Stimulated activated CD4-positive, alpha-beta T cell treated with anti-CD3 and anti-CD28 coated beads, Interleukin-1b, Interleukin-23, amount 100 ng/mL, for 1 hour (primary cell): ENCODE data around the gene TMEM135.
"Not testable (repeated sequence)": the region's sequence is repeated elsewhere in the genome, so short reads cannot be mapped to it uniquely, and the experiment has no call there.

Experiments
- DNase-seq, 2 donors: peaks; one replicate each; pipeline ENCODE4 v3.0.0-alpha.2; 2020; ENCODE audit warnings: low read depth in 2 of 2

TMEM135 gene

DNA sequence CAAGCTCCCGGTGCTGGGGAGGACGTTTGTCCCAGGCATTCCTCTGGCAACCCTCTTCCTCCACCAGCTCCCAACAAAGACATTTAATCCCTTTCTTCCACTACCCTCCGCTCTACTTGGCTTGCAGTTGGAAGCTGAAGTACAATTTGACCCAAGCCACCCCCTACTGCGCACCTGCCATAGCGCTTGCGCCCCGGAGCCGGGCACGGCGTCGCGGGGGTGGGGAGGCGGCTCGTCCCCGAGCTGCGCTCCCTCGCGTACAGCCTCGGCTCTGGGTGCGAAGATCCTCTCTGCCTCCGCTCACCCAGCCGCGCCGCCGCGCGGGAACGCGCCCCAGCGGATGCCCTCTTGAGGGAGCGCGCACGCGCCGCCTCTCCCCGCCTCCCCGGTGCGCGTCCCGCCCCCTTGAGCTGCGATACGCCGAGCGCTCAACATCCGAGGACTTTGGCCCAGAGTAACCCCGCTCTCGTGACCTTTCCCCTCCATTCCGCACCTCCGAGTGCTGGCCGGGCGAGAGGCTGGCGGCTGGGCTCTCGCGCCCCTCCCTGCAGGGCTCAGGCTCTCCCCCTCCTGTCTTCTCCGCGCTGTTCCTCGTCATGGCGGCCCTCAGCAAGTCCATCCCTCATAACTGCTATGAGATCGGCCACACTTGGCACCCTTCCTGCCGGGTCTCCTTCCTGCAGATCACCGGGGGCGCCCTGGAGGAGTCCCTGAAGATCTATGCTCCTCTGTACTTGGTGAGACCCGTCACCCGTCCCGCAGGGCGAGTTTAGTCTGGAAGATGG is at the start of gene TMEM135:
TSS of gene TMEM135 (plus strand) at position 485 of the 785 bp plus-strand sequence. CDS start at position 597, 112 bp downstream.
- peak; percentile 73 to 78 for DNase-seq

DNA sequence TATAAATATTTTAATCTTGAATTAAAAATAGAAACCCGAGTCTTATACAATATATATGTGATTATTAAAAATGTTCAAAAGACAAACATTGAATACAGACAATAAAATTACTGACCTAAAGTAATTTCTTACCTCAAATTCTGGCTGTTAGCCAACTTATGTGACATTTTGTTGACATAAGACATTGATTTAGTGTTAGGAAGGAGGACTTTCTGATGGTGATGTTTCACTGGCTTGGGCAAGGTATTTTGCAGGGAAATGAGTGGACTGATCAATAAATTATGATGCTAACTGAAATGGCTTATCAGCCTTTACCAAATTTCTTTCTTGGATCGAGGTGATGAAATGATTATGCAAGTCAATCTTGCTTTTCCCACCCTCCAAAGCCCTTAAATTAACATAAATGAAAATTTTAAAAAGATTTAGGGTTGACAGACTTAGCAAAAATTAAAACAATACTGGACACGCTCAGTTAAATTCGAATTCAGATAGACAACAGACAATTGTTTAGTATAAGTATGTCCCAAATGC is 49.3 kb upstream of the TMEM135 start:
- DNase-seq, result no peak

DNA sequence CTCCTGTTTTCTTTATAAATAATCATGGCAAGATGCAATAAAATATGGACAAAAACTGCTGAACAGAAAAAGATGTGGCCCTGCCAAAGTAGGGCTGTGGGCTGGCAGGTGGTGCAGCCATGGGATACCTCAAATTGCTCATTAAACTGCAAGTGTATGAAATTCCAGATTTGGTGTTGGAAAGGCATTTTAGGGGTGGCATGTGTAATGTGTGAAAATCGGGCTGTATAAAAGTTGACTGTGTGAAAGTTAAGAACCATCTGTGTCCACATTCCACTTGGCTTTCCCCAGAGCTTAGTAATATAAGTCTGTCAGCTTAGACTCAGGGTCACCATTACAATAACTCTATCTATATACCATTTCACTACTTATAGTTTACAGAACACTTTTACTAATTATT is 47.7 kb upstream of the TMEM135 start:
- no peak for DNase-seq

DNA sequence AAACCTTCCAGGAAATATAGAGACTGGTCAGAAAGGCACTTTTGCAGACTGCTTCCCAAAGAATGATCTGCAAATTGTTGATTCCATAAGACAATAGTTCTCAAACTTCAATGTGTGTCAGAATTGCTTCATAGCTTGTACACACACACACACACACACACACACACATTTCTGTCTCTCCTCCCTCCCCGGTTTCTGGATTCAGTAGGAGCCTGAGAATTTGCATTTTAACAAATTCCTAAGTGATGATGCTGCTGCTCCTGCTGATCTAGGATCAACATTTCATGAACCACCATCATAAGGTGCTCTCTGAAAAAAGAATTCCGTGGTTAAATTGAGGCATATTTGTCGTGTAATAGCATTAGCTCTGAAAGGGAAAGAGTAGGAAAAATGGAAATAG is 47.2 kb upstream of the TMEM135 start:
- no peak for DNase-seq

DNA sequence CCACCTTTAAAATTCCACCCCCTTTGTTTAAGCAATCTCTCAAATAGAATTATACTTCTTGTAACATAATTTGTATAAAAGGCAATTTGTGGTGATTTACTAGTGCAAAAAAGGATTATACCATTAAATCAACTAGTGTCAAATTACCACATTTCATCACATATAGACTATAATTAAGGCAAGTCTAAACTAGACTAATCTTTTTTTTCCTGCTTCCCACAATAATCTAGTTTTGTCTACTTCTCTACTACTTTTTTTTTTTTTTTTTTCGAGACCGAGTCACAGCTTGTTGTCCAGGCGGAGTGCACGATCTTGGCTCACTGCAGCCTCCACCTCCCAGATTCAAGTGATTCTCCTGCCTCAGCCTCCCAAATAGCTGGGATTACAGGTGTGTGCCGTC is 46.4 kb upstream of the TMEM135 start:
- DNase-seq, result no peak

DNA sequence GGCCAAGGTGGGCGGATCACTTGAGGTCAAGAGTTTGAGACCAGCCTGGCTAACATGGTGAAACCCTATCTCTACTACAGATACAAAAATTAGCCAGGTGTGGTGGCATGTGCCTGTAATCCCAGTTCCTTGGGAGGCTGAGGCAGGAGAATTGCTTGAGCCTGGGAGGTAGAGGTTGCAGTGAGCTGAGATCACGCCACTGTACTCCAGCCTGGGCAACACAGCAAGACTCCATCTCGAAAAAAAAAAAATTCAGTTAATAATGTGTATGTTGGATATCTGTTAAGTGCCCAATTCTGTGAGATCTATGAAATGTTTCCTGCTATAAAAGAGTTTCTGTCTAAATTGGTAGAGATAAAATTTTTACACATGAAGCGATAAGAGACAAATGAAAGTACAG is 45.4 kb upstream of the TMEM135 start:
- DNase-seq, result not testable (repeated sequence)

DNA sequence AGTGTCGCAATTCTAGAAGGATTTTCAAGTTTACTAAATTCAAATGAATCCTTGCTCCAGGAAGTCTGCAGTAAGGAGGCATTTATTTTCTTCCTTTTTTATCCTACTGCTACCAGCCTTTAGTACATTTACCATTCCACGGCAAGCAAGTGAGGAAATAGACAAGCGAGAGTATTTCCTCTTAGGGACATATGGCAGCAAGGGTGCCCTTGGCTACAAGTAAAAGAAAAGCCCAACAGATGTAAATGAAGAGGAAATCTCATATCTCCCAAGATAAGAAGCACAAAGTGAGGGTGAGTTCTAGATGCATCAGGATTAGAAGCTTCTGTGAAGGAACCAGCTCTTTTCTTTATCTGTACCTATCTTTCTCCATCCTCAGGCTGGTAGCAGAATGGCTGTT is 44.7 kb upstream of the TMEM135 start:
- no peak for DNase-seq

DNA sequence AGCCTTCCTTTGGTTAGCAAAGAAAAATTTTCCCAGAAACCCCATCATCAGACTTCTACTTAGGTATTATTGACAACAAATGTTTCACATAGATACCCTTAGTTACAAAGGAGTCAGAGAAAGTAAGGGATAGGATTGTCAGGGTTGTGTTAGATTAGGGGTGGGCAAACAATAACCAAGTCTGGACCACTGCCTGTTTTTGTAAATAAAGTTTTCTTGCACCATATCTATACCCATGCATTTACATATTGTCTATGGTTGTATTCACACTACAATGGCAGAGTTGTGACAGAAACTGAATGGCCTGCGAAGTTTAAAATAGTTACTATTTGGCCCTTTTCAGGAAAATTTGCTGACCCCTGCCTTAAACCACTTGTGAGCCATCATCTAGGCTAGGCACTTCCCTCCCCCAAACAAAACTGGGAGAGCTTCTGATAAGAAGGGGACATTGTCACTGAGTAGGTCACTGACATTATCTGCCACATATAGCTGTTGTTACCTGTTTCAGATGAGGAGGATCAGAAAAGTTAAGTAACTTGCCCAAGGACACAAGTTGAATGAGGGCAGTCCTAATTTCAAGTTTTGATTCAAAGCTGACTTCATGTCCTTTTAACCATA is 40.7 kb upstream of the TMEM135 start:
- no peak for DNase-seq

DNA sequence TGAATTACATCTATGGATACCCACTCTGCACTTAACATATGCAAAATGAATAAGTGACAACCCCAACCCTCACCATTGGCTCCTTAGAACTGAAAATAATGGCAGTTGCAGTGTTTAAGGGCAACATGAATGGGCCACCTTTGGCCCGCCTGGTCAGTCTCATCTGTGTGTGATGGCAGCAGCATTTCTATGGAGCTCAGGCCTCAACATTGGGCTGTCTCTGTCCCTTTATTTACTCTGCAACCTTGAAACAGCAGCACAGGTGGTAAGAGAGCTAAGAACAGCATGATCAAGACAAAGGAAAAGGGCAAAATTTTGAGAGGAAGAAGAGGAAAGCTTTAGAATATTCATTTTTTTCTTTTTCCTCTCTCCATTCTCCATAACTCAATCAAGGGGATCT is 38.3 kb upstream of the TMEM135 start:
- no peak for DNase-seq

DNA sequence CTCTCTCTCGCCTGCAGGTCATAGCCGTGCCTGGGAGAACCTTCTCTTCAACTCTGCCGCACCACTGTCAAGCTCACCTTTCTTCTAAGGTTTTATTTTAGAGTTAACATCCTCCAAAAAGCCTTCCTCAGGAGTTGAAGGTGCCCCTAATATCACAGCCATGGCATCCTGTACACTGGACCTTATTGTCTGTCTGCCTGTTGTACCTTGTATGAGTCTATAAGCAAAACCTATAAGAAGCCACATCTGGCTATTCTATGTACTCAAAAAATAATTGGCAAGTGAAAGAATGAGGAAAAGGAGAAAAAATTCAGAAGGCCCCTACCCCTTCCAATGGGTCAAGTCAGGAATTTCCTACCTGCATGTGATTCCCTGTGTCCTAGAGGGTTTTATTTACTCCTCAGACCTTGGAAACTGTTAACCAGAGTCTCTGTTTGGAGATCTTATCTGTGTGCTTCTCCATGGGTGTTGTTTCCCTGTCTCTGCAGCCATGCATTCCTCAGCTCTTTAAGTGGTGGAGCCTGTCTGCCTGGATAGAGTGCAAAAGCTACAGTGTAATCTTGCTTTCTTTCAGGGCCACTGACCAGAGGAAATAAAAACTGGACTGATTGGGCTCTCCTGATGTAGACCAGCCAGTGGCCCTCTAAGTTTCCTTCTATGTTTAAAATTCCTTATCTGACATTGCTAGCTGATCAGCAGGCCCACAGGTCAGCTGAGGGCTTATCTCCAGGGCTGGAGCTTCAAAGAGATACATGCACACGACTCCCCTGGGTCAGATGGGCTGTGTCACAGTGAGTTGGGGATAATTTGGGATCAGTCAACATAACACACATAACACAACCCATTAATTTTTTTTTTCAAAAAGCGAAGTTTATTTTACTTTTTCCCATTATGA is 37.6 kb upstream of the TMEM135 start:
- no peak for DNase-seq

DNA sequence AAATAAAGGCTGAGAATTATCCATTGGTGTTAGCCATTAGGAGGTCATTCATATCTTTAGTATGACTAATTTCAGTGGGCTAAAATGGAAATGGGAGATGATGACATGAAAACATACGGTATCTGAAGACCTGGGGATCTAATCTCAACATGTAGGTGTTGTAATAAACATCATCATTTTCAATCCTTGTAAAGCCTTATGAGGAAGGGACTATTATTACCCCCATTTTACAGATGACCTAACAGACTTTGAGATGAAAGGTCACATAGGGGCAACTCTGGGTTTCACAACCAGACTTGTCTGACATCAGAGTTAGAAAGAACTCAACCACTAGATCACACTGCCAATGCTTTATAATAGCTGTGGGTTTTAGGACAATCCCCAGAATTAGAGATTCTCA is 34.8 kb upstream of the TMEM135 start:
- no peak for DNase-seq

DNA sequence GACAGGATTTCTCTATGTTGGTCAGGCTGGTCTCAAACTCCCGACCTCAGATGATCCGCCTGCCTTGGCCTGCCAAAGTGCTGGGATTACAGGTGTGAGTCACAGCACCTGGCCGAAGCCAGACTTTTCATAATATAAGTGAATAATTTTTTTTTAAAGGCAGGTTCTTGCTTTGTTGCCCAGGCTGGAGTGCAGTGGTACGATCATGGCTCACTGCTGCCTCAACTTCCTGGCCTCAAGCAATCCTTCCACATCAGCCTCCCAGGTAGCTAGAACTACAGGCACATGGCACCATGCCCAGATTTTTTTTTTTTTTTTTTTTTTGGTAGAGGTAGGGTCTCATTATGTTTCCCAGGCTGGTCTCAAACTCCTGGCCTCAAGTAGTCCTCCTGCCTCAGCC is 33.5 kb upstream of the TMEM135 start:
- not testable (repeated sequence) for DNase-seq

DNA sequence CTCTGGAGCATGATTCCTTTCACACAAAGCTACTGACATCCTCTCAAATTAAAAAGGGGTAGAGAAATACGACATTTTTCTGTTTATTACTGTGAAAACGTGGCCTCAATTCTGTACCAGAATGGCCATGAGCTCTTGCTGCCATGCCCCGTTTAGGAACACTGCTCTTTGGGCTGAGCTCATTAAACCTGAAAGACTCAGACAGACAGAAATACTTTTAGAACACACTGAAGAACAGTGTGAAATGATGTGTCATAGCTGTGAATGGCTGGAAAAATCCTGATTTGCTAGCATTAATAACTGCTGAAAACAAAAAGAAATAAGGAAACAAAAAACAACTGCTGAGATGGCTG is 32.2 kb upstream of the TMEM135 start:
- DNase-seq, result no peak

DNA sequence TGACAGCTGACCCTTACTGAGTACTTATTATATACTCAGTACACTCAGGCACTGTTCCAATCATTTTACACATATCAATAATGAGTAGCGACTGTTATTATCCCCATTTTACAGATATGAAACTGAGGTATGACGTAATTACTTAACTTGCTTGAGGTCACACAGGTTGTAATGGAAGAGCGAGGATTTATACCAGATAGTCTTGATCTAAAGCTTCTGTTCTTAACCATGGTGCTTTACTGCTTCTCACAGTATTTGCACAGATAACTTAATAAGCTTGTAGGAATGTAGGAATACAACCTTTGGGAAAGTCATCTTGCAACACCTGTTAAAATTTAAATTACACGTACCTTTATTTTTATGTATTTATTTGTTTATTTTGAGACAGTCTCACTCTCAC is 31.7 kb upstream of the TMEM135 start:
- DNase-seq, result no peak

DNA sequence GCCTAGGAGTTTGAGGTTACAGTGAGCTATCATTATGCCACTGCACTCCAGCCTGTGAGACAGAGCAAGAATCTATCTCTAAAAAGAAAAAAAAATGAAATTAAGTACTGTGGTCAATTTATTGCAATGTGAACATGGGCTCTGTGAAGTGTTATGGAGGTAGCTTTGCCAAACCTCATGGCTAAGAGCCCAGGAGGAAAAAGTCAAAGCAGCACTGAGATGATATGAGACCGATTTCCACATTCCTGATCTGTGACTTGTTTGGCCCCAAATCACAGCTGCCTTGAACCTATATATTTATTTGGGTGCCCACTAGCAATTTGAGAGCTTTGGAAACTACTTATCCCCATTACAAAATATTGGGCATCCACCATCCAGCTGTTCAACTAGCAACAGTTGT is 29.8 kb upstream of the TMEM135 start:
- DNase-seq, result no peak

DNA sequence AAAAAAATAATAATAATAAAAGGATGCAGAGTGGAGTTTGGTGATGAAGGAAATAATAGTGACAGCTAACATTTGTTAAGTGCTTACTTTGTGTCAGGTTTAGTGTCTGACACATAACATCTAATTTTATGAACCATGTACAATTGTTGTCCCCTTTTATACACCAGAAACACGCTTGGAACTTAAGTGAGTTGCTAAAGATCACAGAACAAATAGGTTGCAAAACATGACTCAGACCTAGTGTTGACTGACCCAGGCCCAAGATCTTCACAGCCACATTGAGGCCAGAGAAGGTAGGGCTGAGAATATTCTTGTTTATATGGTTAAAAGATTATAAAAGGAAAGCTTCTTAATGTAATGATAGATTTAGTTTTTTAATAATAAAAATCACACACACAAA is 25.6 kb upstream of the TMEM135 start:
- no peak for DNase-seq

DNA sequence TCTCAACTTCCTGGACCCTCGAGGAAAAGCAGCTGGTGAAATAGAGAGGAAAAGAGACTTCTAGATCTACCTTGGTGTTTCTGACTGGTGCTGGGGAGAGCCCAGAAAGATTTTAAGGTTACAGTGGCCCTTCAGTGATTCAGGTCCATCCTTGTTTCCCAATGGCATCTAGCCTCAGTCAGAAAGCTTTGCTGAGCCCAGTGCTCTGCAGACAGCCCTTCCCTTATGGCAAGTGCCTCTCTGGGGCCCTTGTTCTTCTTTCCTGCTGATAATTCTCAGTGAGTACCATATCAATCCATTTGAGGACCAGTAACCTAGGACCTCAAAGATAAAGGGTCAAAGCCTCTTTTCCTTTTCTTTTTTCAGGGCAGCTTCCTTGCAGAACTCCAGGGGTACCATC is 25.1 kb upstream of the TMEM135 start:
- no peak for DNase-seq

DNA sequence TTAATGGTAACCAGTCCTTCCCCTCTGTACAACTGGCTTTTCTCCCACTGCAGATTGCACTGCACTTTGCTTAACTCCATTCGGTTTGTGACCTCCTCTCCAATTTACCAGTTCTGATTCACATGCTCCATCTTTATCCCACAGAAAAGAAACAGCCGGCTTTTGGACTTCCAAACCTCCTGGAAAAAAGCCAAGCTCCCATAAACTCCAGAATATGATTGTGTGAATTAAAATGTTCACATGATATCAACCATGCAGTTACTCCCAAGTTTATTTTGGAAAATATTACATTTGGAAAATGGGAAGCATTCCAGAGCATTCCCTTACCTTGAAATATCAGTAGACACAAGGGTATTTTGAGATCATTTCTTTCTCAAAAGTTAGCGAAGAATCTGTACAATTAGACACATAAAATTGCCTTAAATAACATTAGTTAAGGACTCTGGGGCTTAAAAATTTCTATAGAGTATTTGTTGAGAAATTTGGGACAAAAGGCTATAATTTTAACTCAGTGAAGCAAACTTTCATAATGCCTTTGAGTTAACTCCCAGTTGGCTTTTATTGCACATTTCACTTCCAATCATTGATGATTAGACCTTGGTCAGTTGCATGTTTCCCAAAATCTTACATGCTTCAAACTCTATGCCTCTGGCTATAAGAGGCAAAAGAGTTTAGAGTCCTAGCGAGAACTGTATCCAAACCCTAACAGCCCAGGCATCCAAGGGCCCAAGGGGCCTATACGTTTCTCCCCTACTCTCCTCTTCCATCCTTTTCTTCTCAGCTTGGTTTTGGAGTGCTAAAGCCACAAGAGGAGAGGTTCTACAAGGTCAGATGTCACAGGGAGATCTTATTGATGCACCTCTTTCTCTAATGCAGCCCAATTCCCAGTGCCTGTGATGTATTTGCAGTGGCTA is 23.6 kb upstream of the TMEM135 start:
- DNase-seq, result no peak

DNA sequence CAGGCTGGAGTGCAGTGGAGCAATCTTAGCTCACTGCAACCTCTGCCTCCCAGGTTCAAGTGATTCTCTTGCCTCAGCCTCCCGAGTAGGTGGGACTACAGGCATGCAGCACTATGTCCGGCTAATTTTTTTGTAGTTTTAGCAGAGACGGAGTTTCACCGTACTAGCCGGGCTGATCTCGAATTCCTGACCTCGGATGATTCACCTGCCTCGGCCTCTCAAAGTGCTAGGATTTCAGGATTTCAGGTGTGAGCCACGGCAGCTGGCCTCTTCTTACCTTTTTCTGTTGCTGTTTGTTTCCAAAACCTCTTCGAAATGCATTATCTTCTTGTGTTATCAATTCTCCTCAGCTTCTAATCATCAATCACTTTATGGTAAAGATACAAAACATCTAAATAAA is 22.1 kb upstream of the TMEM135 start:
- no peak for DNase-seq

DNA sequence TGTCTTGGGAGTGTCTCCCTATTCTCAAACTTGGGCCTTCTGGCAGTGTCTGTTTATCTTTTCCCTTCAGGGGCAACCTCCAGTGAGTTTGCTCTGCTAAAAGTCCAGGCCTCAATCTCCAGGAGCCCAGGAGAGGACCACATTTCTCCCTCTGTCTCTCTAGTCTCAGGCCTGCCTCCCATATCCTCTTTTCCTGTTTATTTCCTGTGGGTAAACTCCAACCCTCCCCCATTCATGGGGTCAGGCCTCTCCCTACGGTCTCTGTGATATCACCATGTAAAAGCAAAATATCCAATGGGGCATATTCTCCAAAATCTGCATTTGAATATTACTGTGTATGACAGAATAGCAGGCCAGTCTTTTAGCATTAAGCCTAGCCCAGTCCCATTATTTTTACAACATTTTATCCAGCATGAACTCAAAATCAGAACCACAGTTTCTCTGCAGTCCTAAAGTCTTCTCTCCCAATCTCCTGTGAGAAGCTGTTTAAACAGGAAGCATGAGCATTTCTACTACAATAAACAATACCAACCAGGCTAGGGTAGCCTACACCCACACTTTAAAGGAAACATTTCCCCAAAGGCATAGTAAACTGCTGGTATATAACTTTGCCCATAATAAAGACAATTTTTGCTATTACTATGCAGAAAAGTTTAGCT is 18.0 kb upstream of the TMEM135 start:
- DNase-seq, result no peak

DNA sequence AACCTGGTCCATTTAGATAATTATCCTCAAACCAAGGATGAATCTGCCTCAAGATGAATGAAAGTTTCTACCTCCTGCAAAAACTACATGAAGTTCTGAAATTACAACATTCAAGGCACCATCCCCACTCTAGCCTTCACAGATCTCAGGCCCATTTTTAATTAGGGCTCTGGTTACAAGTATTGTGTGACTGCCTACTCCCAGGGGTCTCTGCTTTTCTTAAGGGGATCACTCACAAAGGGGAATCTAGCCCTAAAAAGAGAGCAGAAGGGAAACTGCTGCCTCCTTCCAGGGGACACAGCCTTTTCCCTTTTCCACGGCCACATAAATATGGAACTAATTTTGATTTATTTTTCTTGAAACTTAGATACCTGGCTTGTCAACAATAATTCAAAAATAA is 17.4 kb upstream of the TMEM135 start:
- DNase-seq, result no peak
